Measurements from ENCODE around the gene ATG12. TPM values are rescaled to one million over a fixed set of nuclear protein-coding genes. Genes with fewer than 3 reads are reported as not detected.
"Not testable (repeated sequence)": the region's sequence is repeated elsewhere in the genome, so short reads cannot be mapped to it uniquely, and the experiment has no call there.

The ATG12 gene
- total RNA-seq, 1 experiment from 2014 or later = 28.9 TPM

DNA sequence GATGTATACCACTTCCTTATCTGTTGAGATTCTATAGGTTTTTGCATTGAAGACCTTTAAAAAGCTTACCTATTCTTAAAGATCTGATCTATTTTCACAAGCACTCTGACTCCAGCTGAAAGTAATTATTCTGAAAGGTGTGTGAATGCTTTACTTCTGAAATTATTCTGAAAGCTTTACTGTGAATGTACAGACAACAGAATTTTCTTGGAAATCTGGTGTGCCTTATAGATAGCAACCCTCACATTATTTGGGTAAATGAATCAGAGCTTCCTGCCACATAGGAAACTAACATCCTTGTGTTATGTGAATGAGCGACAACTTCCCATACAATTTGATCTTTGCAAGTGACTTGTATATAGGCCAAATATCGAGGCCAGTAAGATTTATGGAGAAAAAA, 31.4 kb downstream of the ATG12 start:
- peak; percentile 8 for DNase-seq (ENCODE audit: low read depth)

- not testable (repeated sequence) for DNase-seq (ENCODE audit: low read depth)
Observed at GRCh38 chr5:115808066-115808465, 33.3 kb downstream of the ATG12 start.

- no peak for DNase-seq (ENCODE audit: low read depth)
Observed at GRCh38 chr5:115807654-115808052, 33.7 kb downstream of the ATG12 start.

- no peak for DNase-seq (ENCODE audit: low read depth)
Observed at GRCh38 chr5:115806986-115807653, 34.2 kb downstream of the ATG12 start.

DNA sequence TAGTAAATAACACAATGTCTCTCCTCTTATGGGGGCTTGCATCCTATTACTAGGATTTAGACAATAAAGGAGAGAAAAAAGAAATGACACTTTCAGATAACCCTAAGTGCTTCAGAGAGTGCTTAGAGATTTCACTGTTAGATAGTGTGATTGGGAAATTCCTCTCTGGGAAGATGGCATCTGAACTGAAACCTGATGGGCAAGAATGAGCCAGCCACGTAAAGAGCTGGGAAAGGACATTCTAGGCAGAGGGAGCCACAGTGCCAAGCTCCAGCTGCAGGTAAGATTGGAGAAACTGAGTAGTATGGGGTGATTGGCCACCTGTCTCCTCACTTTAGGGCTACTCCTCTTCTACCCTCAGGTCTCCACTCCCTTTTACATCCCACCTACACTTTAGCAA, 39.4 kb downstream of the ATG12 start:
- no peak for DNase-seq (ENCODE audit: low read depth)

DNA sequence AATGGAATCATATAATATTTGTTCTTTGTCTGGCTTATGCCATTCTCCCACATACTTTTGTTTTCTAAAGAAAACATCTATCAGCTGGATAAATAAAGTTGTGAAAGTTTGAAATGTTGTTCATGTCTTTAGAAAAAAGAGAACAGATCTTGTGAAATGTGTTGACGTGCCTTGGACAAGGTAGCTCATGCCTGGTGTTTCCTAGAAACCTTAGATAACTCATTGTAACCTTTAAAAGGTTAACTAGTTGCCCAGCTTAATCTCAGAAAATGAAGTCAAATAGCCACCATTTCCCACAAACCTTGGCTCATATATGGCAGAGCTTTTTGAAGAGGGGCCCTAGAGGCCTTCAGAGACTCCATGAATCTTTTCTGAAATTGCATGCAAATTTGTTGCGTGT, 40.2 kb downstream of the ATG12 start:
- no peak for DNase-seq (ENCODE audit: low read depth)

GRCh38 chr5:115800108-115800507, 41.3 kb downstream of the ATG12 start:
- DNase-seq (ENCODE audit: low read depth) = no peak

GRCh38 chr5:115798252-115798651, 43.1 kb downstream of the ATG12 start:
- no peak for DNase-seq (ENCODE audit: low read depth)

DNA sequence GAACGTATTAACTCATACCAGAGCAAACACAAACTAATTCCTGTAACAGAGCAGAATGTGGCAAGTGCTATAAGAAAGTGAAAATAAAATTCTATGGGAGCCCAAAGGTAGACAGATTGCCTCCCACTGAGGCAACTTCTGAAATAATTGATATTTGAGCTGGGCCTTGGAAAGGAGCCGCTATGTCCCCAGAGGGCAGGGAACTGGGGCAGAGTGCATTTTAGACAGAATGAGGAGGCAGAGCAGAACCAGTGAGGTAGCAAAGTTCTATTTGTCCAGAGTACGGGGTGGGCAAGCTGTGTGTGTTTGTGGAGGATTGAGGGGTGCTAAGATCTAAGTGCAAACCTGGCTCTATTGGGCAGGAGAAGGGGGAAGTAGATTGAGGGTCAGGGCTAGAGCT, 44.7 kb downstream of the ATG12 start:
- DNase-seq (ENCODE audit: low read depth) = no peak

GRCh38 chr5:115795700-115796099, 45.7 kb downstream of the ATG12 start:
- DNase-seq (ENCODE audit: low read depth) = no peak

DNA sequence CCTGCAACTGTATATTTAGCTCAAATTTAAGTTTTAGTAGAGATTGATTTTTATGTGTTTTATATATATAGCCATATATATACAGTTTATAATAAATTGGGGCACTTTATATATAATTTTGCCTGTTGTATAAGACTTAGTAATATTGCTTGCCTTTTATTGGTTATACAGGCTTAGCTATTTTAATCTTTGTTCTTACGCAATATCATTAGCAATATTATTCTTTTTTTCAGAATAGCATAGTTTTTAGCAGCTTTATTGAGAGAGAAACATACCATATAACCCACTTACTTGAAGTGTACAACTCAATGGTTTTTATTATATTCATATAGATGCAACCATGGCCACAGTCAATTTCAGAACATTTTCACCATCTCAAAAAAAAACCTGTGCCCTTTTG, 52.9 kb downstream of the ATG12 start:
- DNase-seq (ENCODE audit: low read depth) = no peak

GRCh38 chr5:115787426-115787825, 53.9 kb downstream of the ATG12 start:
- DNase-seq (ENCODE audit: low read depth) = no peak

GRCh38 chr5:115785381-115786065, 55.8 kb downstream of the ATG12 start:
- DNase-seq (ENCODE audit: low read depth) = no peak

DNA sequence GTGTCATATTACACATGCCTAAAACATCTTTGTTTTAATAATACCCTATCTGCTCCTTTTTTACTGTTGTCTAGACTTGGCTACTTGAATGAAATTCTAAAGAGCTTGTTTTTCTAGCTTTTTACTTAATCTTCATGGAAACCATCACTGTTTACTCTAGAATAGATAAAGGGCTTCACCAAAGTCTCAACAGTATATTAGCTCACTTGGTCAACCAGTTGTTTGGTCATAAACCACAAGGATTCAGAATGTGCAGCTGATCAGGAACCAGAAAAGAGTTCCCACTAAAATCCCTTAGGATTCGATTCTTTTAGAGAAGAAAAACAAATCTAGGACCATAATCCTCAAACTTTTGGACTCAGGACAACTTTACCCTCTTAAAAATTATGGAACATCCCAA, 62.9 kb downstream of the ATG12 start:
- DNase-seq (ENCODE audit: low read depth) = no peak

Other genes with a start within 250 kb of the ATG12 start
- gene TICAM2, start 239.1 kb downstream of the ATG12 start, total RNA-seq (2014; rRNA removed; shearing (Covaris generic)) = 2.4 and 2.7 TPM in 2 replicates
- gene TMED7, start 215.5 kb downstream of the ATG12 start, total RNA-seq (2014; rRNA removed; shearing (Covaris generic)) = 180 and 288 TPM in 2 replicates
- 1.4 and 3.3 TPM in 2 replicates for gene CDO1, start 24.9 kb downstream of the ATG12 start, total RNA-seq (2014; rRNA removed; shearing (Covaris generic))
- 64.6 and 96.6 TPM in 2 replicates for gene AP3S1, start 370 bp upstream of the ATG12 start, total RNA-seq (2014; rRNA removed; shearing (Covaris generic))
- 0.03 TPM in 1 of 2 replicates, not detected in the other for gene LVRN, start 120.9 kb upstream of the ATG12 start, total RNA-seq (2014; rRNA removed; shearing (Covaris generic))
- gene ARL14EPL, start 190.9 kb upstream of the ATG12 start, total RNA-seq (2014; rRNA removed; shearing (Covaris generic)) = 0.17 TPM in 1 of 2 replicates, not detected in the other
- gene COMMD10, start 243.5 kb upstream of the ATG12 start, total RNA-seq (2014; rRNA removed; shearing (Covaris generic)) = 31.9 and 33.4 TPM in 2 replicates

Data from HT1080 (cell line).